ENCODE results near the gene TEX2.

GRCh38 chr17:64202683-64203344 is 60.2 kb downstream of the TEX2 start:
- TF ChIP-seq CTCF (IDR thresholded peaks at IDR 0.05; ENCODE audit: low read depth, low read length) (no peak), EZH2phosphoT487 (IDR thresholded peaks at IDR 0.05; ENCODE audit: low read depth) (no peak)

All from OCI-LY3 (cell line).